NCI-H128 (cell line): ENCODE measurements around the gene NOP16.
"Not testable (repeated sequence)": the region's sequence is repeated elsewhere in the genome, so short reads cannot be mapped to it uniquely, and the experiment has no call there.

ENCODE experiments used
- DNase-seq: peaks from one replicate; lab custom pipeline; 2025; ENCODE audit not compliant: unreplicated experiment; lab: John Stamatoyannopoulos, UW

Gene NOP16

GRCh38 chr5:176410486-176411180, 22.2 kb upstream of the NOP16 start:
- DNase-seq = no peak

GRCh38 chr5:176409765-176410164, 21.4 kb upstream of the NOP16 start:
- DNase-seq = no peak

- DNase-seq = no peak
These were observed 20.2 kb upstream of the NOP16 start for GRCh38 chr5:176408590-176408989.

GRCh38 chr5:176408252-176408573, 19.8 kb upstream of the NOP16 start:
- not testable (repeated sequence) for DNase-seq

- no peak for DNase-seq
These were observed 19.3 kb upstream of the NOP16 start for GRCh38 chr5:176407456-176408251.

- no peak for DNase-seq
These were observed 18.1 kb upstream of the NOP16 start for GRCh38 chr5:176406436-176407052.

GRCh38 chr5:176405656-176406435, 17.4 kb upstream of the NOP16 start:
- DNase-seq = no peak

- no peak for DNase-seq
These were observed 13.1 kb upstream of the NOP16 start for GRCh38 chr5:176401281-176402205.

- DNase-seq = no peak
These were observed 12.2 kb upstream of the NOP16 start for GRCh38 chr5:176400382-176401156.

GRCh38 chr5:176397736-176398420, 9.5 kb upstream of the NOP16 start:
- no peak for DNase-seq

- DNase-seq = no peak
These were observed 7.9 kb upstream of the NOP16 start for GRCh38 chr5:176396330-176396729.

GRCh38 chr5:176394881-176395675, 6.7 kb upstream of the NOP16 start:
- DNase-seq = no peak

GRCh38 chr5:176394096-176394495, 5.7 kb upstream of the NOP16 start:
- no peak for DNase-seq

- no peak for DNase-seq
These were observed 4.1 kb upstream of the NOP16 start for GRCh38 chr5:176392526-176392925.

- no peak for DNase-seq
These were observed 3.6 kb upstream of the NOP16 start for GRCh38 chr5:176391999-176392398.

- DNase-seq = no peak
These were observed 3.1 kb upstream of the NOP16 start for GRCh38 chr5:176391479-176391878.

GRCh38 chr5:176389135-176390123, 1.0 kb upstream of the NOP16 start:
- DNase-seq = no peak
